Body of pancreas (tissue), 4 donors: Measurements from ENCODE around the gene NDFIP2.

ENCODE experiments used
- POLR2A ChIP-seq, 3 donors: fragments of 450-650 bp; IDR thresholded peaks; one replicate each; pipeline ENCODE4 v1.6.1; 2016; ENCODE audit warnings: antibody characterized with exemption in 3 of 3, mild to moderate bottlenecking in 2 of 3
- TF ChIP-seq, protein P1 (sequence below), 7 experiments: fragments of 450-650 bp in 4 of 7; fragments of 200-600 bp in 3 of 7; sonication (generic) in 3 of 7; IDR thresholded peaks; one replicate each; pipeline ENCODE4 v1.5.1; 2016 to 2019; ENCODE audit warnings: antibody characterized with exemption in 7 of 7

DNA sequence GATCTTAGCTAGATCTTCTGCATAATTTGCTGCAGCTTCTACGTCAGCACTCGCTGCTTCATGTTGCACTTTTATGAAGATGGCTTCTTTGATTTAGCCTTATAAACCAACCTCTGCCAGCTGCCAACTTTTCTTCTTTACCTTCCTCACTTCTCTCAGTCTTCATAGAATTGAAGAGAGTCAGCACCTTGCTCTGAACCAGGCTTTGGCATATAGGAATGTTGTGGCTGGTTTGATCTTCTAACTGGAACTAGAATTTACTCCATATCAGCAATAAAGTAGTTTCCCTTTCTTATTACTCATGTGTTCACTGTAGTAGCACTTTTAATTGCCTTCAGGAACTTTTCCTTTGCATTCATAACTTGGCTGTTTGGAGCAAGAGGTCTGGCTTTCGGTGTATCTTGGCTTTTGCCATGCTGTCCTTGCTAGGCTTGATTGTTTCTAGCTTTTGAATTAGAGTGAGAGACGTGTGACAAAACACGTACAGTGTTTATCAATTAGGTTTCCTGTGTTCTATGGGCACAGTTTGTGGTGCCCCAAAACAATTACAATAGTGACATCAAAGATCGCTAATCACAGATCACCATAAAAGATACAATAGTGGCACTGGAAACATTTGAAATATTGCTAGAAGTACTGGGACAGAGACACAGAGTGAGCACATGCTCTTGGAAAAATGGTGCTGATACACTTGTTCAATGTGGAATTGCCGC lies 50.7 kb downstream of the NDFIP2 start:
- TF ChIP-seq, protein P1, sequence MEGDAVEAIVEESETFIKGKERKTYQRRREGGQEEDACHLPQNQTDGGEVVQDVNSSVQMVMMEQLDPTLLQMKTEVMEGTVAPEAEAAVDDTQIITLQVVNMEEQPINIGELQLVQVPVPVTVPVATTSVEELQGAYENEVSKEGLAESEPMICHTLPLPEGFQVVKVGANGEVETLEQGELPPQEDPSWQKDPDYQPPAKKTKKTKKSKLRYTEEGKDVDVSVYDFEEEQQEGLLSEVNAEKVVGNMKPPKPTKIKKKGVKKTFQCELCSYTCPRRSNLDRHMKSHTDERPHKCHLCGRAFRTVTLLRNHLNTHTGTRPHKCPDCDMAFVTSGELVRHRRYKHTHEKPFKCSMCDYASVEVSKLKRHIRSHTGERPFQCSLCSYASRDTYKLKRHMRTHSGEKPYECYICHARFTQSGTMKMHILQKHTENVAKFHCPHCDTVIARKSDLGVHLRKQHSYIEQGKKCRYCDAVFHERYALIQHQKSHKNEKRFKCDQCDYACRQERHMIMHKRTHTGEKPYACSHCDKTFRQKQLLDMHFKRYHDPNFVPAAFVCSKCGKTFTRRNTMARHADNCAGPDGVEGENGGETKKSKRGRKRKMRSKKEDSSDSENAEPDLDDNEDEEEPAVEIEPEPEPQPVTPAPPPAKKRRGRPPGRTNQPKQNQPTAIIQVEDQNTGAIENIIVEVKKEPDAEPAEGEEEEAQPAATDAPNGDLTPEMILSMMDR (IDR thresholded peaks at IDR 0.05) = no peak
- TF ChIP-seq POLR2A (IDR thresholded peaks at IDR 0.05) = no peak
